GM12801 (cell line): ENCODE data around the gene SEC24C.

Source experiments
- CTCF ChIP-seq: IDR thresholded peaks from one replicate; pipeline ENCODE4 v1.5.1; 2011; ENCODE audit warnings: control low read depth; ENCODE audit not compliant: insufficient read length; ENCODE audit errors: extremely low read depth

Gene SEC24C

GRCh38 chr10:73789659-73790055, 45.5 kb downstream of the SEC24C start:
- TF ChIP-seq CTCF: no peak

GRCh38 chr10:73790886-73791625, 46.9 kb downstream of the SEC24C start:
- no peak for TF ChIP-seq CTCF

GRCh38 chr10:73791871-73792400, 47.8 kb downstream of the SEC24C start:
- TF ChIP-seq CTCF: no peak

GRCh38 chr10:73793456-73793855, 49.3 kb downstream of the SEC24C start:
- no peak for TF ChIP-seq CTCF

GRCh38 chr10:73796766-73797165, 52.6 kb downstream of the SEC24C start:
- TF ChIP-seq CTCF: no peak

- no peak for TF ChIP-seq CTCF
These were observed 53.3 kb downstream of the SEC24C start for GRCh38 chr10:73797324-73798025.

GRCh38 chr10:73798087-73798486, 53.9 kb downstream of the SEC24C start:
- TF ChIP-seq CTCF: no peak
